Activated naive CD8-positive, alpha-beta T cell (primary cell): ENCODE measurements around the gene MRTFA.
A peak's percentile ranks its signal among the peaks of the same experiment; 100 is the strongest.
"Not testable (repeated sequence)": the region's sequence is repeated elsewhere in the genome, so short reads cannot be mapped to it uniquely, and the experiment has no call there.

Experiments used
- H3K27ac Mint-ChIP-seq: one replicate; pipeline ENCODE4 v1.8.0; 2021; ENCODE audit warnings: mixed read lengths
- H3K27me3 Mint-ChIP-seq: one replicate; pipeline ENCODE4 v1.8.0; 2021; ENCODE audit warnings: mixed read lengths
- H3K36me3 Mint-ChIP-seq: one replicate; pipeline ENCODE4 v1.8.0; 2021; ENCODE audit warnings: mixed read lengths
- H3K4me1 Mint-ChIP-seq: one replicate; pipeline ENCODE4 v1.8.0; 2021; ENCODE audit warnings: low read depth, mixed read lengths
- H3K4me3 Mint-ChIP-seq: one replicate; pipeline ENCODE4 v1.8.0; 2021; ENCODE audit warnings: mild to moderate bottlenecking, mixed read lengths
- H3K9me3 Mint-ChIP-seq: one replicate; pipeline ENCODE4 v1.8.0; 2021; ENCODE audit warnings: low read depth, mixed read lengths

The MRTFA gene

DNA sequence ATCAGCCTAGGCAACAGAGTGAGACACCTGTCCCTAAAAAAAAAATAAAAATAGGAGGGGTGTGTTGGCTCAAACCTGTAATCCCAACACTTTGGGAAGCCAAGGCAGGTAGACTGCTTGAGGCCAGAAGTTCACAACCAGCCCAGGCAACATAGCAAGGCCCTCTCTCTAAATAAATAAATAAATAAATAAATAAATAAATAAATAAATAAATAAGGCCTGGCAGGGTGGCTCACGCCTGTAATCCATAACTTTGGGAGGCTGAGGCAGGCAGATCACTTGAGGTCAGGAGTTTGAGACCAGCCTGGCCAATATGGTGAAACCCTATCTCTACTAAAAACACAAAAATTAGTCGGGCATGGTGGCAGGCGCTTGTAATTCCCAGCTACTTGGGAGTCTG, 11.2 kb downstream of the MRTFA start:
- H3K4me1 Mint-ChIP-seq, result peaks cover 35% of the 10 kb centered on the region
- H3K36me3 Mint-ChIP-seq, result peaks cover 14% of the 10 kb centered on the region
- H3K4me3 Mint-ChIP-seq, H3K27ac Mint-ChIP-seq, H3K27me3 Mint-ChIP-seq: not testable (repeated sequence)
- peaks cover 12% of the 10 kb centered on the region for H3K9me3 Mint-ChIP-seq

DNA sequence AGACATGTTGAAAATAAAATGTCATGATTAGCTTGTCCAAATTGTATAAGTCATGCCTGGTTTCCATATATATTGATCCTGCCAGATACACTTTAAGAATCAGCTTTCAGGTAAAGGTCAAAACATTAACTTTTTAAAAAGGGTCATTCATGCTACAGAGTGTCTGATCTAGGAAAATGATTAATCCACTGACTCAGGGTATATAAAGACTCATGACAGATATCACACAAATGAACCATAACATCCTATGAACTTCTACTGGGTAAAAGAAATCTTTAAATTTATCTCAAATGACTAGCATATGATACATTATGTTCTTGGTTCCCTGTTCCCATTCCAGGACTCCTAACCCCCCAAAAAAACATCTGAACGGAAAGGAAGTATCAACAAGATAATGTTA, 11.7 kb downstream of the MRTFA start:
- Mint-ChIP-seq H3K27me3 (no peaks in the 10 kb centered on the region), H3K36me3 (peaks cover 14% of the 10 kb centered on the region), H3K4me3 (no peak overlapping the region), H3K27ac (peak overlapping the region; percentile 3), H3K4me1 (peaks cover 34% of the 10 kb centered on the region), H3K9me3 (peaks cover 12% of the 10 kb centered on the region)

- H3K4me1 Mint-ChIP-seq, result peaks cover 22% of the 10 kb centered on the region
- H3K36me3 Mint-ChIP-seq, result peaks cover 19% of the 10 kb centered on the region
- no peaks in the 10 kb centered on the region for H3K27me3 Mint-ChIP-seq
- peak overlapping the region; percentile 14 for H3K4me3 Mint-ChIP-seq
- H3K27ac Mint-ChIP-seq, result no peak overlapping the region
- peaks cover 12% of the 10 kb centered on the region for H3K9me3 Mint-ChIP-seq
These were observed 15.0 kb downstream of the MRTFA start for GRCh38 chr22:40621309-40622151.

GRCh38 chr22:40620464-40621046, 16.0 kb downstream of the MRTFA start:
- no peak overlapping the region for H3K27ac Mint-ChIP-seq
- H3K4me1 Mint-ChIP-seq, result peaks cover 25% of the 10 kb centered on the region
- H3K9me3 Mint-ChIP-seq, result peaks cover 12% of the 10 kb centered on the region
- H3K4me3 Mint-ChIP-seq, result no peak overlapping the region
- H3K36me3 Mint-ChIP-seq, result peaks cover 25% of the 10 kb centered on the region
- no peaks in the 10 kb centered on the region for H3K27me3 Mint-ChIP-seq

- H3K27ac Mint-ChIP-seq, result no peak overlapping the region
- H3K9me3 Mint-ChIP-seq, result peaks cover 12% of the 10 kb centered on the region
- peaks cover 24% of the 10 kb centered on the region for H3K4me1 Mint-ChIP-seq
- H3K4me3 Mint-ChIP-seq, result no peak overlapping the region
- peaks cover 27% of the 10 kb centered on the region for H3K36me3 Mint-ChIP-seq
- no peaks in the 10 kb centered on the region for H3K27me3 Mint-ChIP-seq
These were observed 18.1 kb downstream of the MRTFA start for GRCh38 chr22:40618400-40618799.

DNA sequence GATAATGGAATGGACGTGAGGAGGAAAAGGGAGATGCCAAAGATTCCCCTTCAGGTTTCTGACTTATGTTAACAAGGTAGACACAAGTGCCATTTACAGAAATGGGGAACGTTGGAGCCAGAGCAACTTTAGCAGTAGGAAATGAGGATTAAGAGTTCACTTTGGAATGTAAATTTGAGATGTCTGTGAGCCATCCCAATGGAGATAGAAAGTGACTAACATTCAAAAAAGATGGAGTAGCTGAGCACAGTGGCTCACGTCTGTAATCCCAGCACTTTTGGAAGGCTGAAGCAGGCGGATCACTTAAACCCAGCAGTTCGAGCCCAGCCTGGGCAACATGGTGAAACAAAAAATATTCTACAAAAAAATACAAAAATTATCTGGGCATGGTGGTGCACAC, 19.9 kb downstream of the MRTFA start:
- Mint-ChIP-seq H3K4me3 (no peak overlapping the region), H3K4me1 (peaks cover 42% of the 10 kb centered on the region), H3K27ac (no peak overlapping the region), H3K36me3 (peaks cover 19% of the 10 kb centered on the region), H3K9me3 (peaks cover 3% of the 10 kb centered on the region), H3K27me3 (no peaks in the 10 kb centered on the region)

GRCh38 chr22:40613067-40613466, 23.5 kb downstream of the MRTFA start:
- Mint-ChIP-seq H3K9me3 (no peaks in the 10 kb centered on the region), H3K36me3 (peaks cover 9% of the 10 kb centered on the region), H3K4me3 (no peak overlapping the region), H3K27ac (peak overlapping the region; percentile 38), H3K27me3 (no peaks in the 10 kb centered on the region), H3K4me1 (peaks cover 48% of the 10 kb centered on the region)

DNA sequence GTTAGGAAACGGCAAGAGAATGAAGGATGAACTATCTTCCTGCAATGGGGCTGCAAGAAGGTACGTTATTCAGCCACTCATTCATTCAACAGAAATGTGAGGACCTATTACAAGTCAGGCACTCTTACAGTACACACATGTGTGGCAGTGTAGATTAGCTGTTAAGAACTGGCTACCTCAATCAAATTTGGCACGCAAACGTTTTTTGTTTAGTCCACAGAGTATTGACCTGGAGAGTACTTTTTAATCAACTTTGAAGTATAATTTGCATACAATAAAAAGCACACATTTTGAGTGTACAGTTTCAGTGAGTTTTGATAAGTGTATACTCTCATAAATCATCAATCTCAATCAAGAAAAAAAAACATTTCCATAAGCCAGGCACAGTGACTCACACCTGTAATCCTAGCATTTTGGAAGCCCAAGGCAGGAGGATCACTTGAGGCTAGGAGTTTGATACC, 24.2 kb downstream of the MRTFA start:
- Mint-ChIP-seq H3K4me1 (peaks cover 51% of the 10 kb centered on the region), H3K36me3 (peaks cover 9% of the 10 kb centered on the region), H3K4me3 (no peak overlapping the region), H3K9me3 (no peaks in the 10 kb centered on the region), H3K27ac (no peak overlapping the region), H3K27me3 (no peaks in the 10 kb centered on the region)

GRCh38 chr22:40611606-40612005, 24.9 kb downstream of the MRTFA start:
- no peaks in the 10 kb centered on the region for H3K9me3 Mint-ChIP-seq

DNA sequence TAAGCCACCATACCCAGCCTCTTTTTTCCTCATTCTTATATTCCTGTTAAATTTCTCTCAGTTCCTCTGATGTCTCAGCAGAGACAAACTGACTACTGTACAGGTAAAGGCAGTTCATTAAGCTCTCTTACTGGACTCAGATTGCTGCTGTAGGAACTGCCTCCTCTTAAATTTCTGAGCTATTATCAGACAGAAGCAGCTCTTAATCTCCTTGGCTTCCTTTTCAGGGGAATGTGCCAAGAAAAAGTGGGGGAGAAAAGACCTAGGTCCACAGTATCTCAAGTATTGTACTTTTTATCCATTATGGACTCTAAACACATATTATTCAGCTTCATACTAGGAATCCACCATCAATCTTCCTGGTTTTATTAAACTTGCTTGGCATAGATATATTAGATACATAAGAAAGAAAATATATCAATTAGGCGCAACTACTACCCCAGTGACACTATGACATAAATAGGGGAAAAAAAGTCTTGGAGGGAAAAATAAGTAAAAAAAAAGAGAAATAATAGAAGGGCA, 26.1 kb downstream of the MRTFA start:
- Mint-ChIP-seq H3K36me3 (peaks cover 3% of the 10 kb centered on the region), H3K4me1 (peaks cover 61% of the 10 kb centered on the region)

More at GRCh38 chr22:40611606-40612005, 24.9 kb downstream of the MRTFA start:
- no peak overlapping the region for H3K27ac Mint-ChIP-seq
- H3K36me3 Mint-ChIP-seq, result peaks cover 9% of the 10 kb centered on the region
- no peak overlapping the region for H3K4me3 Mint-ChIP-seq
- peaks cover 55% of the 10 kb centered on the region for H3K4me1 Mint-ChIP-seq
- no peaks in the 10 kb centered on the region for H3K27me3 Mint-ChIP-seq

GRCh38 chr22:40609216-40609615, 27.3 kb downstream of the MRTFA start:
- H3K36me3 Mint-ChIP-seq, result no peaks in the 10 kb centered on the region
- no peaks in the 10 kb centered on the region for H3K9me3 Mint-ChIP-seq
- H3K4me3 Mint-ChIP-seq, result no peak overlapping the region
- peaks cover 66% of the 10 kb centered on the region for H3K4me1 Mint-ChIP-seq
- no peak overlapping the region for H3K27ac Mint-ChIP-seq
- no peaks in the 10 kb centered on the region for H3K27me3 Mint-ChIP-seq

More for the DNA sequence above, 26.1 kb downstream of the MRTFA start:
- no peaks in the 10 kb centered on the region for H3K27me3 Mint-ChIP-seq
- H3K4me3 Mint-ChIP-seq, result no peak overlapping the region
- H3K27ac Mint-ChIP-seq, result no peak overlapping the region
- no peaks in the 10 kb centered on the region for H3K9me3 Mint-ChIP-seq

DNA sequence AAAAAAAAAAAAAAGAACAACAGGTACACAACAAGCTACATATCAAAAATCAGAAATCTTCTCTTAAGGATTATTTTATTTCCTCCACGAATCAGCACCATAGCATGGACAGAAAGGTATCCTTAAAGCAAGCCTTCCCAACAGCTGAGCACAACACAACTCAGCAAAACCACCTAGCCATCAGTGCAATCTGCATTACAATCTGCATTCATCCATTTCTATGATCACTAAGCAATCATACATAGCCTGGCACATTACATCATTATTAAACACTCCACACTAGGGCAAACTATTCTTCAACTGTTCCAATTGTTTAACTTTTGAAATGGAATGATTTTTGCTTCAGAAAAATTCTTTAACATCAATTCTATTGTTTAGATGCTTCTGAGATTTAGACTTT, 29.0 kb downstream of the MRTFA start:
- peaks cover 65% of the 10 kb centered on the region for H3K4me1 Mint-ChIP-seq
- no peaks in the 10 kb centered on the region for H3K9me3 Mint-ChIP-seq
- no peaks in the 10 kb centered on the region for H3K27me3 Mint-ChIP-seq
- no peak overlapping the region for H3K4me3 Mint-ChIP-seq
- H3K36me3 Mint-ChIP-seq, result no peaks in the 10 kb centered on the region
- no peak overlapping the region for H3K27ac Mint-ChIP-seq

DNA sequence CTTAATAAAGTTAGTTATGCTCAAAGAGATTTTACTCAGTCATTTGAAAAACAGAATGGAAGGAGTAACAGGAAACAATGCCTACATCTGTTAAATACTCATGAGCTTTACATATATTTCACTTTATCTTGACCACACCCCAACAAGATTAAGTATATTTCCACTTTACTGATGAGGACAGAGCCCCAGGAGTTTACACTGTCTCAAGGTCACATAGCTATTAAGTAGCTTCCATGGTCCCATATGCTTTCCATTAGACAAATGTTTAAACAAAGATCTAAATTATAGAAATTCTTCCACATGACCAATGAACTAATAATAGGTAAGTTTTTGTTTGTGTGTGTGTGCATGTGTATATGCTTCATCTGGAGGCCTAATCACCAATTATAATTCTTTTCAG, 30.2 kb downstream of the MRTFA start:
- no peaks in the 10 kb centered on the region for H3K27me3 Mint-ChIP-seq
- H3K4me3 Mint-ChIP-seq, result no peak overlapping the region
- no peaks in the 10 kb centered on the region for H3K9me3 Mint-ChIP-seq
- no peak overlapping the region for H3K27ac Mint-ChIP-seq
- peaks cover 59% of the 10 kb centered on the region for H3K4me1 Mint-ChIP-seq
- no peaks in the 10 kb centered on the region for H3K36me3 Mint-ChIP-seq

- Mint-ChIP-seq H3K4me3 (no peak overlapping the region), H3K27ac (peak overlapping the region; percentile 46), H3K27me3 (no peaks in the 10 kb centered on the region), H3K4me1 (peaks cover 62% of the 10 kb centered on the region), H3K9me3 (no peaks in the 10 kb centered on the region), H3K36me3 (no peaks in the 10 kb centered on the region)
These were observed 30.8 kb downstream of the MRTFA start for GRCh38 chr22:40605761-40606160.

DNA sequence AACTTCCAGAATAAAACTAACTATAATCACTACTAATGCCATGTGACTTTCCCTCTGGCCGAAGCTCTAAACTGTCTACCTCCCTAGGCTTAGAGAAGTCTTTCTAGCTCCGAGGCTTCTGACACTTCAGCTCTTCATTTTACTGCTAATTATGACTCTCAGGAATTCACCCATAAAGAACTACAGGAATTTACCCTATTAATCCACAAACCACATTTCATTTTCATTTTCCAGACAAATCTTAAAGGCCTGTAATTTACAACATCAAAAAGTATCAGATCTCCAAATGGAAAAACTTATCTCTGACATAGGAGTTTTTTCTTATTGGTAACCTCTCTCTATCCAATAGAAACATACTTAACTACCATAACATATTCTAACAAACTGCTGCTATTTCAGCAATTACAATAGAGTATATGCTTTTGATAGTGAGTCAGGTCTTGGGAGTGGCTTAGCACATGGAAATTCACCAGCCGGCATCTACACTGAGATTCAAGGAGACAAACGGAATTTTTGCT, 33.4 kb downstream of the MRTFA start:
- no peaks in the 10 kb centered on the region for H3K9me3 Mint-ChIP-seq
- H3K4me3 Mint-ChIP-seq, result no peak overlapping the region
- no peaks in the 10 kb centered on the region for H3K27me3 Mint-ChIP-seq
- H3K36me3 Mint-ChIP-seq, result no peaks in the 10 kb centered on the region
- peaks cover 60% of the 10 kb centered on the region for H3K4me1 Mint-ChIP-seq
- H3K27ac Mint-ChIP-seq, result no peak overlapping the region
